Adipocyte (in vitro differentiated cells): ENCODE measurements around the gene MZB1.
"Not testable (repeated sequence)": the region's sequence is repeated elsewhere in the genome, so short reads cannot be mapped to it uniquely, and the experiment has no call there.

Experiments used
- DNase-seq: peaks from one replicate; pipeline ENCODE4 v3.0.0-alpha.2; 2015; ENCODE audit warnings: low read depth
- H3K27me3 ChIP-seq: replicated peaks from 2 replicates; pipeline ENCODE4 v1.7.0; 2013; ENCODE audit warnings: mild to moderate bottlenecking, low read length, moderate library complexity; ENCODE audit not compliant: control insufficient read depth, insufficient read depth
- H3K36me3 ChIP-seq: 2 replicates; pipeline ENCODE4 v1.7.0; 2013; ENCODE audit warnings: low read length, mild to moderate bottlenecking, moderate library complexity; ENCODE audit not compliant: control insufficient read depth, insufficient read depth, severe bottlenecking
- H3K4me1 ChIP-seq: 2 replicates; pipeline ENCODE4 v1.7.0; 2013; ENCODE audit warnings: mild to moderate bottlenecking, low read length, moderate library complexity; ENCODE audit not compliant: control insufficient read depth, insufficient read depth
- H3K4me3 ChIP-seq: 2 replicates; pipeline ENCODE4 v1.7.0; 2013; ENCODE audit warnings: mild to moderate bottlenecking, low read length, moderate library complexity
- H3K9ac ChIP-seq: 2 replicates; pipeline ENCODE4 v1.7.0; 2013; ENCODE audit warnings: mild to moderate bottlenecking, low read length, moderate library complexity
- H3K9me3 ChIP-seq: 2 replicates; pipeline ENCODE4 v1.7.0; 2013; ENCODE audit warnings: mild to moderate bottlenecking, low read length, moderate library complexity; ENCODE audit not compliant: control insufficient read depth

Gene MZB1

DNA sequence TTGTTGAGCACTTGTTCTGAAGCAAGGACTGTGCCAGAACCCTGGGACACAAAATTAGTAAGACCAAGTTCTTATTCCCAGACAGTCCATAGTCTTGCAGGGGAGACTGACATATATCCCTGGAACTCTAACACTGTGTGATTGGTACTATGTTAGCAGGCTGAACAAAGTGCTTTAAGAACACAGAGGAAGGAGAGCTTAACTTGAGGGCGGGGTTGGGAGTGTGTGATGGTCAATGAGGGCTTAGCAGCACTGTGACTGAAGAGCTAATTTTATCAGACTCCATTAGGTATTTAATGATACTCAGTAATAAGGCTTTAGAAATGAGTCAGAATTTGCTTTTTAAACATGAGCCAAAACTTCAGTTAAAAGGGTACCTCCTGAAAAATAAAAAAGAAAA lies 29.1 kb upstream of the MZB1 start:
- Histone ChIP-seq H3K36me3 (peaks cover 6% of the 10 kb centered on the region), H3K27me3 (no peaks in the 10 kb centered on the region), H3K4me1 (no peaks in the 10 kb centered on the region), H3K4me3 (no peak overlapping the region), H3K9me3 (no peaks in the 10 kb centered on the region), H3K9ac (no peak overlapping the region)
- no peak for DNase-seq

- Histone ChIP-seq H3K9me3 (no peaks in the 10 kb centered on the region), H3K36me3 (peaks cover 6% of the 10 kb centered on the region), H3K4me3 (no peak overlapping the region), H3K27me3 (no peaks in the 10 kb centered on the region), H3K9ac (no peak overlapping the region), H3K4me1 (no peaks in the 10 kb centered on the region)
- peak; percentile 3 for DNase-seq
Observed at GRCh38 chr5:139417214-139417613, 27.5 kb upstream of the MZB1 start.

GRCh38 chr5:139416651-139417050 lies 26.9 kb upstream of the MZB1 start:
- H3K9me3 ChIP-seq, result no peaks in the 10 kb centered on the region
- H3K4me3 ChIP-seq, result no peak overlapping the region
- DNase-seq, result no peak
- peaks cover 6% of the 10 kb centered on the region for H3K36me3 ChIP-seq
- H3K4me1 ChIP-seq, result no peaks in the 10 kb centered on the region
- no peak overlapping the region for H3K9ac ChIP-seq
- no peaks in the 10 kb centered on the region for H3K27me3 ChIP-seq

- H3K9me3 ChIP-seq, result no peaks in the 10 kb centered on the region
- H3K36me3 ChIP-seq, result peaks cover 6% of the 10 kb centered on the region
- no peaks in the 10 kb centered on the region for H3K27me3 ChIP-seq
- no peak overlapping the region for H3K9ac ChIP-seq
- H3K4me1 ChIP-seq, result peaks cover 6% of the 10 kb centered on the region
- DNase-seq, result no peak
- H3K4me3 ChIP-seq, result no peak overlapping the region
Observed at GRCh38 chr5:139415869-139416268, 26.2 kb upstream of the MZB1 start.

- no peaks in the 10 kb centered on the region for H3K9me3 ChIP-seq
- H3K9ac ChIP-seq, result no peak overlapping the region
- H3K4me3 ChIP-seq, result no peak overlapping the region
- peaks cover 11% of the 10 kb centered on the region for H3K4me1 ChIP-seq
- peaks cover 3% of the 10 kb centered on the region for H3K36me3 ChIP-seq
- H3K27me3 ChIP-seq, result no peaks in the 10 kb centered on the region
- DNase-seq, result no peak
Observed at GRCh38 chr5:139415221-139415861, 25.6 kb upstream of the MZB1 start.

- Histone ChIP-seq H3K27me3 (no peaks in the 10 kb centered on the region), H3K9ac (no peak overlapping the region), H3K36me3 (no peaks in the 10 kb centered on the region), H3K4me1 (peaks cover 13% of the 10 kb centered on the region), H3K4me3 (no peak overlapping the region), H3K9me3 (no peaks in the 10 kb centered on the region)
- no peak for DNase-seq
Observed at GRCh38 chr5:139414581-139415130, 24.9 kb upstream of the MZB1 start.

DNA sequence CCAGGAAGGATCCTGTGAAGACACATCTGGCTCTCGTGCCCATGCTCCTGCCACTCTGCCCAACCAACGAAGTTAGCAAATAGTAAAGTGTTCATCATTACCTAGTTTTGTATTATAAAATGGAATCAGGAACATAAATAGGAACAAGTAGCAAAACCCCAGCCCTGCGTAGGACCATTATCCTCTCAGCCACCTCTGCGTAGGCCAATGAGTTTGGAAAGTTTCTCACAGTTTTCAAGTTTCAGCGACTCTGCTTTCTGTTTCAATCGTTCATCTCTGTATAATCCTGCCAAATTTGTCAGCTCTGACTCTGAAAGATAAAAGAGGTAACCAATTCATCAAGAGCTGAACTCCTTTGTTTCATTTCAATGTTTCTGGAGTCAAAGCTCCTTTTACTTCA lies 24.2 kb upstream of the MZB1 start:
- no peak overlapping the region for H3K4me3 ChIP-seq
- no peaks in the 10 kb centered on the region for H3K9me3 ChIP-seq
- no peaks in the 10 kb centered on the region for H3K27me3 ChIP-seq
- no peak overlapping the region for H3K9ac ChIP-seq
- H3K36me3 ChIP-seq, result no peaks in the 10 kb centered on the region
- peaks cover 13% of the 10 kb centered on the region for H3K4me1 ChIP-seq
- DNase-seq, result no peak

DNA sequence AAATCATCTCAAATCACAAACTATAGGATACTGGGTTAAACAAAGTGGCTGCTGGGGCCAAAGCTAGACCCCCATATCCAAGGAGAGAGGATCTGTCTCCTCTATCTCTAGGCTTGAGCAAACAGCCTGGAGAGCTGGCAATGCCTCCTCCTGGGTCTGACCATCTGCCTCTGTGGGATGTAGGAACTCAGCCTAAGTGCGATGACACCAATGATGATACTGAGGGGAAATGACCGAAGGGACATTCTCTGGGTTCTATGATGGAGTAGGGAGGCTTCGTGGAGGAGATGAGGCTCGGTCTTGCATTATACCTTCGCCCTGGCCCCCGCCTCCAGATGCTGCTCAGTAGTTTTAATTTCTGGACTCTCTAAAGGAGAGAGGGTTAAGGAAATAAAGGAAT lies 23.4 kb upstream of the MZB1 start:
- Histone ChIP-seq H3K9me3 (no peaks in the 10 kb centered on the region), H3K4me3 (no peak overlapping the region), H3K27me3 (no peaks in the 10 kb centered on the region), H3K9ac (no peak overlapping the region), H3K4me1 (peaks cover 13% of the 10 kb centered on the region), H3K36me3 (no peaks in the 10 kb centered on the region)
- no peak for DNase-seq

DNA sequence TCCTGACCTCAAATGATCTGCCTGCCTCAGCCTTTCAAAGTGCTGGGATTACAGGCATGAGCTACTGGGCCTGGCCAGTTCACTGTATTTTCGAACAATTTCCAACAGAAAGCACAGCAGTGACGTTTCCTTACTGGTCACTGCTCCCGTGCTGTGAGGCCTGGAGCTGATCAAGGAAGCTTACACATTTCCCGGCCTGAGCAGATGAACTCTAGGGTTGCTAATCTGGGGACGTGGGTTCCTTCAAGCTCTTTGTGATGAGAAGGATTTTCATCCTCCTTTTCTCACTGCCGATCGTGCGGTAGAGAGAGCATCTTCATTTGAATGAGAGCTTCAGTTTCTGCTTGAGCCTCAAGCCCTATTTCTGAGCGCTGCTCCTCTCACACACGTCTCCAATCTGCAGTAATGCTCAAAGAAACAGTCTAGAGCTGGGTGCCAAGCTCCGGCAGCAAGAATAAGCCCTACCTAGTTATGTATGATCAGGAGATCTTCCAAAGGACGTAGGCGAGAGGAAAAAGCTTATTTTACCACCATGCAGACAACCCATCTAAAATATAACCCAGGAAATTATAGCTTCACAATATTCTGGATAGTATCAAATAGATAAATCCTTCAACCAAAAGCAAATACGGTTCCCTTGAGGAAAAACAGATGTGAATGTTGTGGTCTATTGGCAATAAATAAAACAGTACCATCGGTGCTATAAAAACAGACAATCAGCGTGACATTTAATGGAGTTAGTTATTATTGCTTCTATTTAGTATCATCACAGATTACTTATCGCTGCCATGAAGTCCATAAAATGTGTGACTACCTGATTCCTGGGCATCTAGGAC lies 21.5 kb upstream of the MZB1 start:
- no peak overlapping the region for H3K4me3 ChIP-seq
- H3K9ac ChIP-seq, result peak overlapping the region; percentile 62
- H3K4me1 ChIP-seq, result peaks cover 13% of the 10 kb centered on the region
- no peaks in the 10 kb centered on the region for H3K36me3 ChIP-seq
- H3K27me3 ChIP-seq, result no peaks in the 10 kb centered on the region
- DNase-seq, result no peak
- no peaks in the 10 kb centered on the region for H3K9me3 ChIP-seq

DNA sequence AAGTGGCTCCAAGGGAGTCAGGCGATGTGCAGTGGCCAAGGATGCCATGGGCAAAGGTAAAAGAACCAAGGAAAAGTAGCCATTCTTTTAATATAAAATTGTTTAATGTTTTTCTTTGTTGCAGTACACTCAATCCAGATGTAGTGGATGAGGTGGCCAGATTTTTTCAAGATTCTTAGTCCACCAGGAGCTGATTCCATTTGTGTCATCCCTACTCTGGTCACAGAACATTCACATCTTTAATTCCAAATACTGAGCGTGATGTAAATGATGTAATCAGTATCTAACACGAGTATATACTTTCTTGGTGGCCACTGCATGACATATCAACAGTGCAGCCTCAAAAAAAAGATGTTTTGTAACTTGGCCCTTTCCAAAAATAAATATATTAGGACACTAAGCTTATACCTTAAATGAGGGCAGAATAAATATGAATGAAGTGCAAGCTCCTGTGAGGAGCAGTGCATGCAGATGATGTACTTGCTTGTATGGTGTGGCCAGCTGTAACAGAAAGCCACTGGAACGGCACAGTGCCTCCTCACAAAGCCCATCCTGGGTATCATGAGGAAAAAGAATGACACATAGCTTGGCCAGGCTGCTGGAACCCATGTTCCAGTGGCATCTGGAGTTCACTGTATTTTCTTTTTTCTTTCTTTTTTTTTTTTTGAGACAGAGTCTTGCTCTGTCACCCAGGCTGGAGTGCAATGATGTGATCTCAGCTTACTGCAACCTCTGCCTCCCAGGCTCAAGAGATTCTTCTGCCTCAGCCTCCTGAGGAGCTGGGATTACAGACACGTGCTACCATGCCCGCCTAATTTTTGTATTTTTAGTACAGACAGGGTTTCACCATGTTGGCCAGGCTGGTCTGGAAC lies 20.6 kb upstream of the MZB1 start:
- Histone ChIP-seq H3K9ac (peak overlapping the region; percentile 62), H3K4me1 (peaks cover 13% of the 10 kb centered on the region), H3K9me3 (no peaks in the 10 kb centered on the region), H3K36me3 (no peaks in the 10 kb centered on the region), H3K4me3 (no peak overlapping the region), H3K27me3 (no peaks in the 10 kb centered on the region)
- peak; percentile 3 for DNase-seq

DNA sequence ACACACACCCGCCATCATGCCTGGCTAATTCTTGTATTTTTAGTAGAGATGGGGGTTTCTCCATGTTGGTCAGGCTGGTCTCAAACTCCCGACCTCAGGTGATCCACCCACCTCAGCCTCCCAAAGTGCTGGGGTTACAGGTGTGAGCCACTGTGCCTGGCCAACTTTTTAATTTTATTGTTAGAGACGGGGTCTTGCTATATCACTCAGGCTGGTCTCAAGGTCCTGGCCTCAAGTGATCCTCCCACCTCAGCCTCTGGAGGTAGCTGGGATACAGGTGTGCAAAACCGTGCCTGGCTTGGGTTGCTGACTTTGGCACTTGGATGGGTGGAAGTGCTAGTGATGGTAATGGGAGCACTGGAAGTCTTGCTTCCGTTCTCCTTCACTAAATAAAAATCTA lies 19.4 kb upstream of the MZB1 start:
- H3K27me3 ChIP-seq, H3K9ac ChIP-seq, H3K4me3 ChIP-seq, H3K9me3 ChIP-seq, H3K36me3 ChIP-seq, DNase-seq: not testable (repeated sequence)
- peaks cover 13% of the 10 kb centered on the region for H3K4me1 ChIP-seq
